ENCODE data around the gene NTF3.

The NTF3 gene

GRCh38 chr12:5433081-5433844 is 1.4 kb downstream of the NTF3 start:
- DNase-seq, result no peak

GRCh38 chr12:5433845-5434646 is 2.1 kb downstream of the NTF3 start:
- DNase-seq, result no peak

GRCh38 chr12:5434647-5435560 is 3.0 kb downstream of the NTF3 start:
- no peak for DNase-seq

GRCh38 chr12:5437182-5437583 is 5.3 kb downstream of the NTF3 start:
- no peak for DNase-seq

- no peak for DNase-seq
Measured at GRCh38 chr12:5437589-5437988, 5.7 kb downstream of the NTF3 start.

GRCh38 chr12:5438671-5439200 is 6.8 kb downstream of the NTF3 start:
- DNase-seq, result no peak

- no peak for DNase-seq
Measured at GRCh38 chr12:5439371-5439771, 7.5 kb downstream of the NTF3 start.

- no peak for DNase-seq
Measured at GRCh38 chr12:5439788-5440300, 7.9 kb downstream of the NTF3 start.

GRCh38 chr12:5440978-5441377 is 9.1 kb downstream of the NTF3 start:
- no peak for DNase-seq

- no peak for DNase-seq
Measured at GRCh38 chr12:5441497-5442236, 9.8 kb downstream of the NTF3 start.

GRCh38 chr12:5442251-5443006 is 10.5 kb downstream of the NTF3 start:
- DNase-seq, result peak in 1 of 2 donors; percentile 48

GRCh38 chr12:5444520-5444919 is 12.6 kb downstream of the NTF3 start:
- no peak for DNase-seq

GRCh38 chr12:5447320-5447719 is 15.4 kb downstream of the NTF3 start:
- no peak for DNase-seq

GRCh38 chr12:5451251-5451650 is 19.3 kb downstream of the NTF3 start:
- no peak for DNase-seq

- DNase-seq, result no peak
Measured at GRCh38 chr12:5452569-5452968, 20.7 kb downstream of the NTF3 start.

GRCh38 chr12:5453466-5453865 is 21.6 kb downstream of the NTF3 start:
- DNase-seq, result no peak

- no peak for DNase-seq
Measured at GRCh38 chr12:5455045-5455444, 23.1 kb downstream of the NTF3 start.

GRCh38 chr12:5456030-5456429 is 24.1 kb downstream of the NTF3 start:
- DNase-seq, result no peak

- no peak for DNase-seq
Measured at GRCh38 chr12:5456906-5457305, 25.0 kb downstream of the NTF3 start.

- DNase-seq, result no peak
Measured at GRCh38 chr12:5458229-5459050, 26.5 kb downstream of the NTF3 start.
